ENCODE measurements around the gene MICOS13. TPM values are rescaled to one million over a fixed set of nuclear protein-coding genes. Genes with fewer than 3 reads are reported as not detected.
A peak's percentile ranks its signal among the peaks of the same experiment; 100 is the strongest.
"Not testable (repeated sequence)": the region's sequence is repeated elsewhere in the genome, so short reads cannot be mapped to it uniquely, and the experiment has no call there.

MICOS13 gene
- total RNA-seq, 1 donor: 27.5 TPM

DNA sequence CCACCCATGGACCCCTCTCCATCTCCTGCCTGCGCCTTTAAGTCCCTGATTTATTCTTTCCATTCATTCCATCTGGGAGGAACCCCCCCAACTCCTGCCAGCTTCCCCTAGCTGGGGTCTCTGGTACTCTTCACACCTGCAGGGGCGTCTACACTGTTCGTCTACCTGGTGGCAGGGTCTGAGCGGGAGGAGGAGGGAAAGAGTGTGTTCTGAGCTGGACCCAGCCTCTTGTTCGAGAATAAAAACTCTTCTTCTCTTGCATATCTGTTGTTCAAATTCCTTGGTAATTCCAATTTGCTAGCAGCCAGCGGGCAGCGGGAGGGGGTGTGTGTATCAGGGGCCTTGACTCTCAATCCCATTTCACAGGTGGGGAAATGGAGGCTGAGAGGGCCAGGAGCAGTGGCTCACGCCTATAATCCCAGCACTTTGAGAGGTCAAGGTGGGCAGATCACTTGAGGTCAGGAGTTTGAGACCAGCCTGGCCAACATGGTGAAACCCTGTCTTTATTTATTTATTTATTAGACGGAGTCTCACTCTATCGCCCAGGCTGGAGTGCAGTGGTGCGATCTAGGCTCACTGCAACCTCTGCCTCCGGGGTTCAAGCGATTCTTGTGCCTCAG, 8.1 kb upstream of the MICOS13 start:
- not testable (repeated sequence) for DNase-seq (ENCODE audit: low read depth in 2 of 3, low spot score in 2 of 3)

DNA sequence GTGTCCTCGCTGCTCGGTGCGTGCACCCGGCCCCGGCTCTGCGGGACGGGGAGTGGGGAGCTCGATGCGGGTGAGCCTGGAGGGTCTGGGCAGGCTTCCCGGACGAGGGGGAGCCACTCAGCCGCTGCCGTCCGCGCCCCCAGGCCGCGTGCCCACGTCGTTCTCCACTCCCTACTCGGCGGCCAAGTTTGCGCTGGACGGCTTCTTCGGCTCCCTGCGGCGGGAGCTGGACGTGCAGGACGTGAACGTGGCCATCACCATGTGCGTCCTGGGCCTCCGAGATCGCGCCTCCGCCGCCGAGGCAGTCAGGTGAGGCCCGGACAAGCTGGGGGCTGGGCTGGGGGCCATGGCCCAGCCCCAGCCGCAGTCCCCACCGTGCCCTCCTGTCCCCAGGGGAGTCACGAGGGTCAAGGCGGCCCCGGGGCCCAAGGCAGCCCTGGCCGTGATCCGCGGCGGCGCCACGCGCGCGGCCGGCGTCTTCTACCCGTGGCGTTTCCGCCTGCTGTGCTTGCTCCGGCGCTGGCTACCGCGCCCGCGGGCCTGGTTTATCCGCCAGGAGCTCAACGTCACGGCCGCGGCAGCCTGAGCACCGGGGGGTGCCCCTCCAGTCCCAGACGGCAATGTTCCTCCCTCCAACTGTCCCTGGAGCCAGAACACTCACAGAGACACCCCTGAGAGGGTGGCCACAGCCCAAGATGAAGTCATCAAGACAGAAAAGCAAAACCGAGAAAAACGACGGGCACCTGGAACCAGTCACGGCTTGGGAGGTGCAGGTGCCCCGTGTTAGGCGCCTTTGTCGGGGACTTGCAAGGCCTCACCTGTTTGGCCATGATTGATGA, 7.3 kb upstream of the MICOS13 start:
- no peak for DNase-seq (ENCODE audit: low read depth in 2 of 3, low spot score in 2 of 3)

DNA sequence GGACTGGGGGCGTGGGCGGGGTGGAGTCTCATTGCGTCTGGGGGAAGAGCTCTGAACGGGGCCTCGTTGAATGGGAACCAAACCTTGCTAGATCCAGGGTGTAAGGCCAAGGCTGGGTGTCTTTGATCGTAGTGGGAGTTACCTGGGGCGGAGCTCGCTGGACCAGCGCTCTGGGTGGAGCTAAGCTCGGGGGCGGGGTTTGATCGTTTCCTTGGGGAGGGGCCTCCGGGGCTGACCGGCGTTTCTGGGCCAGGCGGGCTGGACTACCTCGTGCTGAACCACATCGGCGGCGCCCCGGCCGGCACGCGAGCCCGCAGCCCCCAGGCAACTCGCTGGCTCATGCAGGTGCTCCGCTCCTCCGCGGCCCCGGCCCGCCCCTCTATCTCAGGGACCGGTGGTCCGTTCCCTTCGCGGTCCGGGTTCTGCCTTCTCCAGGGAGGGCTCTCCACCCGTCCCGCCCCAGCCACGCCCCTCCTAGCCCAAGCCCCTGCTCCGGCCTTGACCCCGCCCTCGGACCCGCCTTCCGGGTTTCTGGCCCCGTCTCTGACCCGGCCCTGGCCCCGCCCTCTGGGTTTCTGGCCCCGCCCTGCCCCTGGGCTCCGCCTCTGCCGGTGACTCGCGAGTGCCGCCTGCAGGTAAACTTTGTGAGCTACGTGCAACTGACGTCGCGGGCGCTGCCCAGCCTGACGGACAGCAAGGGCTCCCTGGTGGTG, 6.5 kb upstream of the MICOS13 start:
- peak; percentile 81 to 97 (median 97) for DNase-seq (ENCODE audit: low read depth in 2 of 3, low spot score in 2 of 3)

DNA sequence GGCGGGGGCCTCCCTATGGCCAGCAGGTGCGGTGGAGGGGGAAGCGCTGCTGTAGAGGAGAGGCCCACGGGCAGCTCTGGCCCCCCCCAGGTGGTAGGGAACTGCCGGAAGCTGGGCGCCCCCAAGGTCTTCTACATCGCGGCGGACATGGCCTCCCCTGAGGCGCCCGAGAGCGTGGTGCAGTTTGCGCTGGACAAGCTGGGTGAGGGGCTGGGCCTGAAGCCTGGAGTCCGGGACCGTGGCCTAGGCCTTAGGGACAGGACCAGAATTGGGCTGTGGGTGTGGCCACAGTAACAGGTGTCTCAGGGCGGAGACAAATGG, 6.0 kb upstream of the MICOS13 start:
- DNase-seq (ENCODE audit: low read depth in 2 of 3, low spot score in 2 of 3): no peak

DNA sequence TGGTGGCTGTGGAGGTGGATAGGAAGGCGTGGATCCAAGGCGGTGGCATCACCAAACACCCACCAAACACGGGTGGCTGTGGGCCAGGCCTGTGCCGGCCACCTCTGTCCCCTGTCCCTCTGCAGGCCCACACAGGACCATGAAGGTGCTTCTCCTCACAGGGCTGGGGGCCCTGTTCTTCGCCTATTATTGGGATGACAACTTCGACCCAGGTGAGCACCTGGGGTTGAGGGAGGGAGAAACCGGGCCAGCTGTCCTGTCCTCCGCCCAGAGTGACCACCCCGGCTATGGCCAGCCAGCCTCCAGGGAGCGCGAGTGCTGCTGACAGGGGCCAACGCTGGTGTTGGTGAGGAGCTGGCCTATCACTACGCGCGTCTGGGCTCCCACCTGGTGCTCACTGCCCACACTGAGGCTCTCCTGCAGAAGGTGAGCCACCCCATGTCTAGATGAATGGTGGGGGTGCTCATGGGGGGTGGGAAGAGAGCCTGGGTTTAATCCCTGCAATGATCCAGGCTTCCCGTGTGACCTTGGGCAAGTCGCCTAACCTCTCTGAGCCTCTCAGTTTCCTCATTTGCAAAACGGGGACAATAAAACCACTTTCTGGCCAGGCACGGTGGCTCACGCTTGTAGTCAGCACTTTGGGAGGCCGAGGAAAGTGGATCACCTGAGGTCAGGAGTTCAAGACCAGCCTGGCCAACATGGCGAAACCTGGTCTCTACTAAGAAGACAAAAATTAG, 4.5 kb upstream of the MICOS13 start:
- DNase-seq (ENCODE audit: low read depth in 2 of 3, low spot score in 2 of 3): no peak

DNA sequence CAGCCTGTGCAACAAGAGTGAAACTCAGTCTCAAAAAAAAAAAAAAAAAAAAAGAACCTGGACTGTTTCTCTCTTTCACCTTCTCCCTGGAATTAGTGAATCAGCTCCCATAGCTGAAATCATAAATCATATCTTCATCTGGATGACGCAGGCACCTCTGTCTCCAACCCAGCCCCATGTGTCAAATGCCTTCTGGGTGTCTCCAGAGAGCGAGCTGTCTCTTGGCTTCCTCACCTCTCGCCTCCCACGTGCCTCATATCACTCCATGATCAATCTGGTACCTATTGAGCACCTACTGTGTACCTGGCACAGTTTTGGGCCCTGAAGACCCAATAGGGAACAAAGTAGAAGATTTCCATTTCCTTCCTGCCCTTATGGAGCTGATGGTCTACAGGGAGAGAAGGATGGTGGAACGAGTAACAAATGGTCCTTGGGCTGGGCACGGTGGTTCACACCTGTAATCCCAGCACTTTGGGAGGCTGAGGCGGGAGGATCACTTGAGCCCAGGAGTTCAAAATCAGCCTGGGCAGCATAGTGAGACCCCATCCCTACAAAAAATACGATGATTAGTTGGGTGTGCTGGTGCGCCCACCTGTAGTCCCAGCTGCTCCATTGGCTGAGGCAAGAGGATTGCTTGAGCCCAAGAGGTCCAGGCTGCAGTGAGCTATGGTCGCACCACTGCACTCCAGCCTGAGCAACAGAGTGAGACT, 3.0 kb upstream of the MICOS13 start:
- no peak for DNase-seq (ENCODE audit: low read depth in 2 of 3, low spot score in 2 of 3)

DNA sequence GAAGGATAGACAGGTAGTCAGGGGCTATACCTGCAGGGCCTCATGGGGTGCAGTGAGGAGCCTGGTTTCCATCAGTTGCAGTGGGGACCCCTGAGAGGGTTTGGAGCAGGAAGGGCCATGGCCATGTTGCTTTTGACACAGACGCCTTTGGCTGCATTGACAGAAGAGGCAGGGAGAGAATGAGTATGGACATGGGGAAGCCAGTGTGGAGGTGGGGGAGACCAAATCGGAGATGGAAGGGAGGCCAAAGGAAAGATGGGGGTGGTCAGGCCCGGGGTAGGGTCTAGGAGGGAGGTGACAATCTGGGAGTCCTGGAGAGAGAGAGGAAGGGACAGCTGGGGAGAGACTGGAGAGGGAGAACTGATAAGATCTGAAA, 1.8 kb upstream of the MICOS13 start:
- no peak for DNase-seq (ENCODE audit: low read depth in 2 of 3, low spot score in 2 of 3)

DNA sequence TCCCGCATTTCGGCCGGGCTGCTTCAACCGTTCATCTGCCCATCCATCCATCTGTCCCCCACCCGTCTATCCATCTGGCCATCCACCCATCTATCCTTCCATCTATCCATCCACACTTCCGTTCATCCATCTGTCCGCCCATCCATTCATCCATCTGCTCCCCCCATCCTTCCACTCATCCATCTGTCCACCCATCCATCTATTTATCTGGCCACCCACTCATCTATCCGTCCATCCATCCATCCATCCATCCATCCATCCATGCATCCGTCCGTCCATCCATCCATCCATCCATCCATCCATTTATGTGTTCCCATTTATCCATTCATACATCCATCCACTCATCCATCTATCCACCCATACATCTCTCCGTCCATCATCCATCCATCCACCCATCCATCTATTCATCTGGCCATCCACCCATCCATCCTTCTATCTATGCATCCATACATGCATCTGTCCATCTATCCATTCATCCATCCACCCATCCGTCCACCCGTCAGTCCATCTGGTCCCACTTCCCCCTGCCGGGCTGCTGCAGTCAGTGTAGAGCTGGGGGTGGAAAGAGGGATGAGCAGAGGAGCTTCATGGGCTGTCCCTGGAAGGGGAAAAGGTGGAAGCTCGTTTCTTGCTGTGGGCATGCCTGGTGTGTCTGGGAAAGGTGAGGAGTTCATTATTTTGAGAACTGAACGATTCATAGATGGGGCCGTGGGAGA, 1.2 kb upstream of the MICOS13 start:
- no peak for DNase-seq (ENCODE audit: low read depth in 2 of 3, low spot score in 2 of 3)

DNA sequence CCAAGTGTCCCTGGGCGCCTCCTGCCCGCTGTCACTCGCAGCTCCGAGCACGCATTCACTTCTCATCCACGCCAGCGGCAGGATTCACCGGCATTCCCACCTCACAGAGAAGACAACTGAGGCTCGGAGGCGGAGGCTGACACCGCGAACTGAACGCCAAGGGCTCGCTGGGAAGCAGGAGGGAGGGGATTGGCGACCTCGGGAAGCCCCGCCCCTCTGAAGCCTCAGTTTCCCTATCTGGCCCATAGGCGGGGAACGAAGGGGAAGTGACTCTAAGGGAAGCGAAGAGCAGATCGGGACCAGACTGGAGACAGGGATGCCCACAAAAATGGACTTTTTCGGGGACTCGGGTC, 256 bp downstream of the MICOS13 start:
- no peak for DNase-seq (ENCODE audit: low read depth in 2 of 3, low spot score in 2 of 3)

DNA sequence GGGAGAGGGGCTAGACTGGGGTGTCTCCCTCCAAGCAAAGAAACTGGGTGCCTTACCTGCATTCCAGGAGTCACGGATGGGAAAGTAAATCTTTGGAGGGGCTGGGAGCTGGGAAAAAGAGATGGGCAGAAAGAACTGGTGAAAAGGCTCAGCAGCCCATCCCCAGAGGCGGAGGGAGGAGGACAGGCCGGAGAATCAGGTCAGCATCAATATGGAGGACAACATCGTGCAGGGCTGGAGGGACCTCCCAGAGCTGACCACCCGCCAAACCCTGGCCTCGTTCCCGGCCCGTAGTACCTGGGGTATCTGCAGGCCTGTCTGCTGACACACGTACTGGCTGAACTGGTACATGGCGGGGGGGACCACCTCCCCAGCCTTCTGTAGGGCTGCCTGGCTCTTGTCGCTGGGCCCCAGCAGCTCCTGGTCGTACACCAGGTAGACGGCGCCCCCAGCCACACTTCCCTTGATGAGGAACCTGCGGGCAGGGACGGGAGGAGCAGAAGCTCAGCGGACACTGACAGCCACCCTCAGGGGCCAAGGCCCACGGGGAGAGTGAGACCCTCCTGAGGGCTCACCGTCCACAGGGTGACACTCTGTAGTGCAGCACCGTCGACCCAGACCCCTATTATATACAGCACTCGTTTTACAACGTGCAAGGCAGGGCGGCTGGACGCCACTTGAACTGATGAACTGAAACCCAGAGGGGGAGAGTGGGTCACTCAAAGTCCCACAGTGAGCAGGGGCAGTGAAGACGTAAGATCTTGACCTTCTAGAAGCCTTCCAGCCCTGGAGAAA, 830 bp downstream of the MICOS13 start:
- no peak for DNase-seq (ENCODE audit: low read depth in 2 of 3, low spot score in 2 of 3)

DNA sequence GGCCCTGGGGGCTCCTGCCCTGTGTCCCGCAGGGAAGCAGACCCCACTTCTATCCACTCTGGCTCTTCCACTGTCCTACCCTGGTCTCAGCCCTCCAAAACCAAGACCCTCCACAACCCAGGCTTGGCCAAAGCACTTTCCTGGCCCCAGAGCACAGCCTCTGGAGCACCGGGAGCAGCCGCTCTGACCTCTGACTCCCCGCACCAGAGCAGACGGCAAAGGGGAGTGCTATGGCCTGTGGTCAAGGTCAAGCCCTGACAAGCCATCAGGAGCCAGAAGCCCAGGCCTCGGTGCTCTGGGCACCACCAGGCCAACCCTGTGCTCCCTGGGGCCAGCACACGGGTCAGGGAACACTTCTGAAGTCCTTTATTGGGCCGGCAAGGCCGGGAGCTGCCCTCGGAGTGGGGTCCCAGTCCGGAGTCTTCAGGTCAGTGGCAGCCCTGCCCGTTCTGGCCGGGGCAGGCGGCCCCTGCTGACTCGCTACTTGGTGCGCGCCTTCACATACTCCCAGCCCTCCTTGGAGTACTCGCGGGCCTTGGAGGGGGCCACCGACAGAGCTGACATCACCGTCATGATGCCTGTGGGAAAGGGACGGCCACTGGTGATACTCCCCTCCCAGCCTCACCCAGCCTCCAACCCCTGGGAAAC, 2.1 kb downstream of the MICOS13 start:
- DNase-seq (ENCODE audit: low read depth in 2 of 3, low spot score in 2 of 3): no peak

DNA sequence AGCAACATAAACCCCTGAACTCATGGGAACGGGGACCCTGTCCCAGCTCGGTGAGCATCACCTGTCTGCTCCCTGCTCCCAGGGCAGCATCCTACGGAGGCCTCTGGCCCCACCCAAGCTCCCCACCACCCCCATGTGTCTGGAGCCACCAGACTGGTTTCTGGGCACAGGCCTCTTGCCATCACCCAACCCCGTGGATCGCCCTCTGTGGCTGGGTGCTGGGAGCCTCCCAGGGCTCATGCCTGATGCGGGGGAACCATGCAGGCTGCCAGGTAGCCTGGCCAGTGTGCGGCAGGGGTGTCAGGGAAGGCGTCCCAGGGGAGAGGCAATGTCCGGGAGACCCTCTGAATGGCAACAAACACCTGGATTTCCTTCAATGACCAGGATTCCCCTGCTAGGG, 2.7 kb downstream of the MICOS13 start:
- DNase-seq (ENCODE audit: low read depth in 2 of 3, low spot score in 2 of 3): no peak

DNA sequence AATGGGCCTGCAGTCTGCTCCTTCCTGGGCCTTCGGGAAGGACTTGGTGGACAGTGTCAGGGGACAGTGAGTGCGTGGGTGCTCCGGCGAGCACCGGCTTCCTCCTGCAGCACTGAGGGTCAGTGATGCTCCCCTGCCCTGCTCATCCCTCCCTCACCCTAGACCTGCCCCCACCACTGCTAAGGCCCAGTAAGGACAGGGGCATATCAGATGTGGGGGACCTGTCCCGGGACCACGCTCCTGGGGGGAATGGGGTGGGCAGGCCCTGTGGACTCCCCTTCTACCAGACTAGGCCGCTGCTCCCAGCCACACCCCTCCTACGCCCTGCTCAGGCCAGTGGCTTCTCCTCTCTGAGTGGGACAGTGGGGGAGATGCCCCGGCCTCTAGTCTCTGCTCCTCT, 3.2 kb downstream of the MICOS13 start:
- DNase-seq (ENCODE audit: low read depth in 2 of 3, low spot score in 2 of 3): no peak

DNA sequence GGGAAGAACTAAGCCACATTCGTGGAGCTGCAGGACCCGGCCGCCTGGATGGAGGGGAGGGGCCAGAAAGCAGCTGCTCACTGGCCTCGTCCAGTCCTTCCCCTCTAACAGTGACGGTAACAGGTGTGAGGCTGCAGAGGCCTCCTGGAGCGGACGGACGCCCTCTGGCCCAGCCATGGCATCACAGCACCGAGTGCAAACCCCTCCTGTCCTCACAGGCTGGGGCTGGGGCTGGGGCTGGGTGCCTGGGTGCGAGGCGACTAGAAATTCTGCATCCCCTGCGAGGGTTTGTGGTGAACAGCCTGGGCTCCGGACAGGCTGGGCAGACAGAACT, 3.6 kb downstream of the MICOS13 start:
- no peak for DNase-seq (ENCODE audit: low read depth in 2 of 3, low spot score in 2 of 3)

DNA sequence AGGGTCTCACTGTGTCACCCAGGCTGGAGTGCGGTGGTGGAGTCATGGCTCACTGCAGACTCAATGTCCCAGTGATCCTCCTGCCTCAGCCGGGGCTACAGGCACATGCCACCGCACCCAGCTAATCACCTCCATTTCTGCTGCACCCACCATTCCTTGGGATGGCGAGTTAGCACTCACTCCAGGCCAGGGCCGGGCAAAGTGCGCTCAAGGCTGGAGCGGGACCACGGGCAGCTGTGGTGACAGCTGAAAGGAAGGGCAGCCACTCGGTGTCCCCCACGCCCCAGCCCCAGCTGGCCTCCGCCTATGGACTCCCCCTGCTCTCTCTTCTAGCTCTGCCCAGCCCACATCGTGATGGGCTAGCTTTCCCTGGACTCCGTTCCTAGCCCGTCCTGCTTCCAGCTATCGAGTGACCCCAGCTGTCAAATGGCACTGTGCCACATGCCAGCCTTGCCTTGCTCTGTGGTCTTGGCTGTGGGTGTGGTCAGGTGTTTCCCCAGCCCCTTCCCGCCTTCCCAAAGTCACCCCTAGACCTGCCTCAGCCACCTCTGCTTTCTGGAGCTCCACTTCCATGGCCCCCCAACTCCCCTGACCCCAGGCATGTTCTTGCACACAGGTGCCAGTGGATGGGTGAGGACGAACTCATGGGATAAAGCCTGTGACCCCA, 4.1 kb downstream of the MICOS13 start:
- DNase-seq (ENCODE audit: low read depth in 2 of 3, low spot score in 2 of 3): no peak

DNA sequence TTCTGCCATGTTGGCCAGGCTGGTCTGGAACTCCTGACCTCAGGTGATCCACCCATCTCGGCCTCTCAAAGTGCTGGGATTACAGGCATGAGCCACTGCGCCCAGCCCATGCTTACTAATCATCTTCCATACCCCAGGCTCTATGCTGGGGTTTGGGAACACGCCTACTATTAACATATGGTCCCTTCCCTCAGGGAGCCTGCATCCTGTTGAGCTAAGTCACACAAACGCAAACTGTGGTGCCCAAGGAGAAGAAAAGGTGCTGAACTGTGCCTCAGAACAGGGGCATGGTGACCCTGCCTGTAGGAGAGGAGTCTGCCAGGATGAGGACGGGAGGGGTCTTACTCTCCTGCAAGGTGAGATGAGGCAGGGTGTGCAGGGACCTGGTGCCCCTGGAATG, 5.6 kb downstream of the MICOS13 start:
- no peak for DNase-seq (ENCODE audit: low read depth in 2 of 3, low spot score in 2 of 3)

DNA sequence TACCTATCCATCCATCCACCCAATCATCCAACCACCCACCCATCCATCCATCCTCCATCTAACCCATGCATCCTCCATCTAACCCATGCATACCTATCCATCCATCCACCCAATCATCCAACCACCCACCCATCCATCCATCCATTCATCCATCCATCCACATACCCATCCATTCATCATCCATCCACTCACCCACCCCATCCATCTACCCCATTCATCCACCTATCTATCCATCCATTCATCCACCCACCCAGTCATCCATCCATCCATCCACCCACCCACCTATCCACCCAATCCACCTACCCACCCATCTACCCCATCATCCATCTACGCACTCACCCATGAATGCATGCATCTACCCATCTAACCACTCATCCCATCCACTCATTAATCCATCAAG, 6.6 kb downstream of the MICOS13 start:
- no peak for DNase-seq (ENCODE audit: low read depth in 2 of 3, low spot score in 2 of 3)

DNA sequence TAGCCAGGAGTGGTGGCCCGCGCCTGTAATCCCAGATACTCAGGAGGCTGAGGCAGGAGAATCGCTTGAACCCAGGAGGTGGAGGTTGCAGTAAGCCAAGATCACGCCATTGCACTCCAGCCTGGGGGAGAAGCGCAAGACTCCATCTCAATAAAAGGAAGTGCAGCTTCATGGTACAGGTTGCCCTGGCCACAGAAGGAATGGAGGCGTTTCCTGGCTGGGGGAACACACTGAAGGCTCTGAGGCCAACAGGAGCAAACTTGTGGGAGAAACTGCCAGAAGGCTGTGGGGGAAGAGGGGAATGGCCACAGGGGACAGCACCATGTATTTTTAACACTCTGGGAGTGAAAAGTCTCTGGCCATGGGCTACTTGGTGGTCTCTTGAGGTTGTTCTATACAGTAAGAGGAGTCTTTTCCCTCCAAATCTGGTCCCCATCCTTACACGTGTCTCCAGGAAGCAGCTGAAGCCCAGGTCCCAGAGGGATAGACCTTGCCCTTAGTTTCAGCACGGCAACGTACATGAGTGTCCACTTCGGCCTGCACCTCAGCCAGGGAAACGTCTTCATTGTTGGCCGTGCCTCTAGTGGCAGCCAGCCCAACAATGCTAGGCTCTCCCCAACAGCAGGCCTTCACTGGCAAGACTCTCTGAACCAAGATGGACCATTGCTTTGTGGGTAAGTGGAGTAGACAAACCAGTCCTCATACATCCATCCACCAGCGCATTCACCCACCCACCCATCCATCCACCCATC, 7.4 kb downstream of the MICOS13 start:
- DNase-seq (ENCODE audit: low read depth in 2 of 3, low spot score in 2 of 3): no peak

Data from hematopoietic multipotent progenitor cell (in vitro differentiated cells).